ENCODE results near the gene CIB2. TPM values are rescaled to one million over a fixed set of nuclear protein-coding genes. Genes with fewer than 3 reads are reported as not detected.

Gene CIB2
- total RNA-seq, 1 donor from 2014 or later: 16.7 TPM

- intact Hi-C loops (cut with DNase I): no loop called here
- DNase-seq (ENCODE audit: low spot score): no peak
Observed at GRCh38 chr15:78073046-78073787, 58.0 kb downstream of the CIB2 start.

- intact Hi-C loops (cut with DNase I): no loop called here
Observed at GRCh38 chr15:78072080-78072892, 59.0 kb downstream of the CIB2 start.

GRCh38 chr15:78071383-78071782, 59.9 kb downstream of the CIB2 start:
- intact Hi-C loops (cut with DNase I): no loop called here
- DNase-seq (ENCODE audit: low spot score): no peak

More at GRCh38 chr15:78072080-78072892, 59.0 kb downstream of the CIB2 start:
- no peak for DNase-seq (ENCODE audit: low spot score)

- no peak for DNase-seq (ENCODE audit: low spot score)
- intact Hi-C loops (cut with DNase I): no loop called here
Observed at GRCh38 chr15:78070049-78070700, 61.1 kb downstream of the CIB2 start.

- intact Hi-C loops (cut with DNase I): no loop called here
- no peak for DNase-seq (ENCODE audit: low spot score)
Observed at GRCh38 chr15:78069462-78070029, 61.7 kb downstream of the CIB2 start.

- DNase-seq (ENCODE audit: low spot score): no peak
- intact Hi-C loops (cut with DNase I): no loop called here
Observed at GRCh38 chr15:78069052-78069414, 62.2 kb downstream of the CIB2 start.

GRCh38 chr15:78067328-78068228, 63.7 kb downstream of the CIB2 start:
- intact Hi-C loops (cut with DNase I): no loop called here
- DNase-seq (ENCODE audit: low spot score): no peak

- intact Hi-C loops (cut with DNase I): loop anchor here (1.0 kb wide), 1 partner anchor 42 kb away; no protein-coding TSS in a partner anchor
- no peak for DNase-seq (ENCODE audit: low spot score)
Observed at GRCh38 chr15:78065973-78066946, 65.0 kb downstream of the CIB2 start.

- intact Hi-C loops (cut with DNase I): loop anchor here (1.0 kb wide), 1 partner anchor 41 kb away; no protein-coding TSS in a partner anchor
Observed at GRCh38 chr15:78065284-78065872, 65.9 kb downstream of the CIB2 start.

GRCh38 chr15:78064544-78064943, 66.7 kb downstream of the CIB2 start:
- DNase-seq (ENCODE audit: low spot score): no peak
- intact Hi-C loops (cut with DNase I): no loop called here

More at GRCh38 chr15:78065284-78065872, 65.9 kb downstream of the CIB2 start:
- DNase-seq (ENCODE audit: low spot score): no peak

- intact Hi-C loops (cut with DNase I): no loop called here
- no peak for DNase-seq (ENCODE audit: low spot score)
Observed at GRCh38 chr15:78063970-78064385, 67.3 kb downstream of the CIB2 start.

GRCh38 chr15:78063217-78063616, 68.0 kb downstream of the CIB2 start:
- intact Hi-C loops (cut with DNase I): no loop called here
- no peak for DNase-seq (ENCODE audit: low spot score)

- intact Hi-C loops (cut with DNase I): no loop called here
- no peak for DNase-seq (ENCODE audit: low spot score)
Observed at GRCh38 chr15:78061963-78062427, 69.2 kb downstream of the CIB2 start.

- DNase-seq (ENCODE audit: low spot score): no peak
Observed at GRCh38 chr15:78060232-78060631, 71.0 kb downstream of the CIB2 start.

GRCh38 chr15:78059110-78059839, 72.0 kb downstream of the CIB2 start:
- intact Hi-C loops (cut with DNase I): loop anchor here (5.0 kb wide), 1 partner anchor 67 kb away; no protein-coding TSS in a partner anchor
- no peak for DNase-seq (ENCODE audit: low spot score)

More at GRCh38 chr15:78060232-78060631, 71.0 kb downstream of the CIB2 start:
- intact Hi-C loops (cut with DNase I): no loop called here

GRCh38 chr15:78058401-78058935, 72.8 kb downstream of the CIB2 start:
- intact Hi-C loops (cut with DNase I): loop anchor here (5.0 kb wide), 1 partner anchor 66 kb away; no protein-coding TSS in a partner anchor
- DNase-seq (ENCODE audit: low spot score): no peak
